ENCODE measurements around the gene GFAP.

The GFAP gene

GRCh38 chr17:44931376-44931775 lies 16.1 kb upstream of the GFAP start:
- H3K36me3 ChIP-seq (ENCODE audit: control insufficient read depth in 2 of 2, insufficient read depth in 2 of 2, low read length in 2 of 2): peaks cover 0 to 3% of the 10 kb centered on the region in 2 donors
- no peak overlapping the region for H3K9ac ChIP-seq (ENCODE audit: low read depth in 1 of 2, low read length in 2 of 2)
- no peak overlapping the region for H3K27ac ChIP-seq (ENCODE audit: low read depth in 2 of 2, low read length in 2 of 2)
- H3K4me1 ChIP-seq (ENCODE audit: control insufficient read depth in 2 of 2, insufficient read depth in 2 of 2, low read length in 2 of 2): no peaks in the 10 kb centered on the region
- H3K9me3 ChIP-seq (ENCODE audit: control insufficient read depth in 2 of 2, low read length in 2 of 2): no peaks in the 10 kb centered on the region
- no peak overlapping the region for H3K4me3 ChIP-seq (ENCODE audit: low read length in 2 of 2)
- no peaks in the 10 kb centered on the region for H3K27me3 ChIP-seq (ENCODE audit: control insufficient read depth in 2 of 2, insufficient read depth in 2 of 2, low read length in 2 of 2)

- Histone ChIP-seq H3K4me3 (ENCODE audit: low read length in 2 of 2) (no peak overlapping the region), H3K27ac (ENCODE audit: low read depth in 2 of 2, low read length in 2 of 2) (no peak overlapping the region), H3K4me1 (ENCODE audit: control insufficient read depth in 2 of 2, insufficient read depth in 2 of 2, low read length in 2 of 2) (no peaks in the 10 kb centered on the region), H3K9me3 (ENCODE audit: control insufficient read depth in 2 of 2, low read length in 2 of 2) (no peaks in the 10 kb centered on the region), H3K27me3 (ENCODE audit: control insufficient read depth in 2 of 2, insufficient read depth in 2 of 2, low read length in 2 of 2) (no peaks in the 10 kb centered on the region), H3K36me3 (ENCODE audit: control insufficient read depth in 2 of 2, insufficient read depth in 2 of 2, low read length in 2 of 2) (peaks cover 0 to 3% of the 10 kb centered on the region in 2 donors), H3K9ac (ENCODE audit: low read depth in 1 of 2, low read length in 2 of 2) (no peak overlapping the region)
Measured at GRCh38 chr17:44930667-44931066, 15.4 kb upstream of the GFAP start.

- H3K27ac ChIP-seq (ENCODE audit: low read depth in 2 of 2, low read length in 2 of 2): no peak overlapping the region
- no peaks in the 10 kb centered on the region for H3K27me3 ChIP-seq (ENCODE audit: control insufficient read depth in 2 of 2, insufficient read depth in 2 of 2, low read length in 2 of 2)
- H3K36me3 ChIP-seq (ENCODE audit: control insufficient read depth in 2 of 2, insufficient read depth in 2 of 2, low read length in 2 of 2): peaks cover 0 to 3% of the 10 kb centered on the region in 2 donors
- H3K9ac ChIP-seq (ENCODE audit: low read depth in 1 of 2, low read length in 2 of 2): no peak overlapping the region
- H3K4me1 ChIP-seq (ENCODE audit: control insufficient read depth in 2 of 2, insufficient read depth in 2 of 2, low read length in 2 of 2): no peaks in the 10 kb centered on the region
- no peaks in the 10 kb centered on the region for H3K9me3 ChIP-seq (ENCODE audit: control insufficient read depth in 2 of 2, low read length in 2 of 2)
- H3K4me3 ChIP-seq (ENCODE audit: low read length in 2 of 2): no peak overlapping the region
Measured at GRCh38 chr17:44928950-44929720, 13.8 kb upstream of the GFAP start.

- Histone ChIP-seq H3K4me1 (ENCODE audit: control insufficient read depth in 2 of 2, insufficient read depth in 2 of 2, low read length in 2 of 2) (no peaks in the 10 kb centered on the region), H3K27me3 (ENCODE audit: control insufficient read depth in 2 of 2, insufficient read depth in 2 of 2, low read length in 2 of 2) (no peaks in the 10 kb centered on the region), H3K9me3 (ENCODE audit: control insufficient read depth in 2 of 2, low read length in 2 of 2) (no peaks in the 10 kb centered on the region), H3K4me3 (ENCODE audit: low read length in 2 of 2) (no peak overlapping the region), H3K36me3 (ENCODE audit: control insufficient read depth in 2 of 2, insufficient read depth in 2 of 2, low read length in 2 of 2) (peaks cover 0 to 3% of the 10 kb centered on the region in 2 donors), H3K9ac (ENCODE audit: low read depth in 1 of 2, low read length in 2 of 2) (no peak overlapping the region), H3K27ac (ENCODE audit: low read depth in 2 of 2, low read length in 2 of 2) (no peak overlapping the region)
Measured at GRCh38 chr17:44928136-44928535, 12.8 kb upstream of the GFAP start.

- no peak overlapping the region for H3K27ac ChIP-seq (ENCODE audit: low read depth in 2 of 2, low read length in 2 of 2)
- no peaks in the 10 kb centered on the region for H3K4me1 ChIP-seq (ENCODE audit: control insufficient read depth in 2 of 2, insufficient read depth in 2 of 2, low read length in 2 of 2)
- no peaks in the 10 kb centered on the region for H3K27me3 ChIP-seq (ENCODE audit: control insufficient read depth in 2 of 2, insufficient read depth in 2 of 2, low read length in 2 of 2)
- no peak overlapping the region for H3K9ac ChIP-seq (ENCODE audit: low read depth in 1 of 2, low read length in 2 of 2)
- no peak overlapping the region for H3K4me3 ChIP-seq (ENCODE audit: low read length in 2 of 2)
- no peaks in the 10 kb centered on the region for H3K9me3 ChIP-seq (ENCODE audit: control insufficient read depth in 2 of 2, low read length in 2 of 2)
- H3K36me3 ChIP-seq (ENCODE audit: control insufficient read depth in 2 of 2, insufficient read depth in 2 of 2, low read length in 2 of 2): peaks cover 0 to 3% of the 10 kb centered on the region in 2 donors
Measured at GRCh38 chr17:44927696-44928095, 12.4 kb upstream of the GFAP start.

GRCh38 chr17:44926821-44927525 lies 11.7 kb upstream of the GFAP start:
- no peak overlapping the region for H3K4me3 ChIP-seq (ENCODE audit: low read length in 2 of 2)
- no peaks in the 10 kb centered on the region for H3K9me3 ChIP-seq (ENCODE audit: control insufficient read depth in 2 of 2, low read length in 2 of 2)
- peaks cover 0 to 3% of the 10 kb centered on the region in 2 donors for H3K36me3 ChIP-seq (ENCODE audit: control insufficient read depth in 2 of 2, insufficient read depth in 2 of 2, low read length in 2 of 2)
- H3K4me1 ChIP-seq (ENCODE audit: control insufficient read depth in 2 of 2, insufficient read depth in 2 of 2, low read length in 2 of 2): no peaks in the 10 kb centered on the region
- no peaks in the 10 kb centered on the region for H3K27me3 ChIP-seq (ENCODE audit: control insufficient read depth in 2 of 2, insufficient read depth in 2 of 2, low read length in 2 of 2)
- H3K27ac ChIP-seq (ENCODE audit: low read depth in 2 of 2, low read length in 2 of 2): no peak overlapping the region
- no peak overlapping the region for H3K9ac ChIP-seq (ENCODE audit: low read depth in 1 of 2, low read length in 2 of 2)

GRCh38 chr17:44925731-44926697 lies 10.7 kb upstream of the GFAP start:
- no peak overlapping the region for H3K9ac ChIP-seq (ENCODE audit: low read depth in 1 of 2, low read length in 2 of 2)
- no peak overlapping the region for H3K4me3 ChIP-seq (ENCODE audit: low read length in 2 of 2)
- H3K27me3 ChIP-seq (ENCODE audit: control insufficient read depth in 2 of 2, insufficient read depth in 2 of 2, low read length in 2 of 2): peaks cover 0 to 1% of the 10 kb centered on the region in 2 donors
- peaks cover 0 to 3% of the 10 kb centered on the region in 2 donors for H3K36me3 ChIP-seq (ENCODE audit: control insufficient read depth in 2 of 2, insufficient read depth in 2 of 2, low read length in 2 of 2)
- no peaks in the 10 kb centered on the region for H3K9me3 ChIP-seq (ENCODE audit: control insufficient read depth in 2 of 2, low read length in 2 of 2)
- H3K4me1 ChIP-seq (ENCODE audit: control insufficient read depth in 2 of 2, insufficient read depth in 2 of 2, low read length in 2 of 2): no peaks in the 10 kb centered on the region
- H3K27ac ChIP-seq (ENCODE audit: low read depth in 2 of 2, low read length in 2 of 2): no peak overlapping the region

- Histone ChIP-seq H3K27ac (ENCODE audit: low read depth in 2 of 2, low read length in 2 of 2) (no peak overlapping the region), H3K9me3 (ENCODE audit: control insufficient read depth in 2 of 2, low read length in 2 of 2) (no peaks in the 10 kb centered on the region), H3K4me1 (ENCODE audit: control insufficient read depth in 2 of 2, insufficient read depth in 2 of 2, low read length in 2 of 2) (no peaks in the 10 kb centered on the region), H3K9ac (ENCODE audit: low read depth in 1 of 2, low read length in 2 of 2) (no peak overlapping the region), H3K4me3 (ENCODE audit: low read length in 2 of 2) (no peak overlapping the region), H3K27me3 (ENCODE audit: control insufficient read depth in 2 of 2, insufficient read depth in 2 of 2, low read length in 2 of 2) (peaks cover 0 to 2% of the 10 kb centered on the region in 2 donors), H3K36me3 (ENCODE audit: control insufficient read depth in 2 of 2, insufficient read depth in 2 of 2, low read length in 2 of 2) (peaks cover 0 to 3% of the 10 kb centered on the region in 2 donors)
Measured at GRCh38 chr17:44924107-44924544, 8.8 kb upstream of the GFAP start.

- no peak overlapping the region for H3K27ac ChIP-seq (ENCODE audit: low read depth in 2 of 2, low read length in 2 of 2)
Measured at GRCh38 chr17:44922746-44923470, 7.6 kb upstream of the GFAP start.

More at GRCh38 chr17:44922746-44923470, 7.6 kb upstream of the GFAP start:
- no peaks in the 10 kb centered on the region for H3K36me3 ChIP-seq (ENCODE audit: control insufficient read depth in 2 of 2, insufficient read depth in 2 of 2, low read length in 2 of 2)
- no peak overlapping the region for H3K9ac ChIP-seq (ENCODE audit: low read depth in 1 of 2, low read length in 2 of 2)
- no peaks in the 10 kb centered on the region for H3K9me3 ChIP-seq (ENCODE audit: control insufficient read depth in 2 of 2, low read length in 2 of 2)
- H3K4me1 ChIP-seq (ENCODE audit: control insufficient read depth in 2 of 2, insufficient read depth in 2 of 2, low read length in 2 of 2): no peaks in the 10 kb centered on the region
- peaks cover 0 to 2% of the 10 kb centered on the region in 2 donors for H3K27me3 ChIP-seq (ENCODE audit: control insufficient read depth in 2 of 2, insufficient read depth in 2 of 2, low read length in 2 of 2)
- no peak overlapping the region for H3K4me3 ChIP-seq (ENCODE audit: low read length in 2 of 2)

All from mucosa of rectum (tissue), 2 donors.